Colon (tissue), 2 donors: ENCODE measurements around the gene CPLANE2.
"Not testable (repeated sequence)": the region's sequence is repeated elsewhere in the genome, so short reads cannot be mapped to it uniquely, and the experiment has no call there.

Experiments
- FAIRE-seq: peaks from 2 replicates; lab custom pipeline; 2012; peaks lifted over from hg19 to GRCh38; lab: Jason Lieb, UNC
- donor health status: control.
- donor health status: control.

The CPLANE2 gene

GRCh38 chr1:16229976-16230740 is 6.8 kb downstream of the CPLANE2 start:
- FAIRE-seq, result no peak

- no peak for FAIRE-seq
Observed at GRCh38 chr1:16226490-16227179, 10.3 kb downstream of the CPLANE2 start.

GRCh38 chr1:16226129-16226489 is 10.9 kb downstream of the CPLANE2 start:
- FAIRE-seq, result no peak

GRCh38 chr1:16224472-16224871 is 12.5 kb downstream of the CPLANE2 start:
- no peak for FAIRE-seq

- FAIRE-seq, result not testable (repeated sequence)
Observed at GRCh38 chr1:16222716-16223115, 14.3 kb downstream of the CPLANE2 start.

GRCh38 chr1:16221499-16221898 is 15.5 kb downstream of the CPLANE2 start:
- FAIRE-seq, result no peak

- no peak for FAIRE-seq
Observed at GRCh38 chr1:16219968-16220500, 16.9 kb downstream of the CPLANE2 start.

- FAIRE-seq, result no peak
Observed at GRCh38 chr1:16218674-16219071, 18.3 kb downstream of the CPLANE2 start.

GRCh38 chr1:16218014-16218673 is 18.8 kb downstream of the CPLANE2 start:
- no peak for FAIRE-seq

GRCh38 chr1:16217061-16217785 is 19.8 kb downstream of the CPLANE2 start:
- FAIRE-seq, result no peak

GRCh38 chr1:16215882-16216753 is 20.9 kb downstream of the CPLANE2 start:
- no peak for FAIRE-seq

- FAIRE-seq, result not testable (repeated sequence)
Observed at GRCh38 chr1:16215240-16215639, 21.7 kb downstream of the CPLANE2 start.

- FAIRE-seq, result not testable (repeated sequence)
Observed at GRCh38 chr1:16213544-16213943, 23.4 kb downstream of the CPLANE2 start.

- FAIRE-seq, result no peak
Observed at GRCh38 chr1:16213013-16213412, 24.0 kb downstream of the CPLANE2 start.

GRCh38 chr1:16212251-16212961 is 24.6 kb downstream of the CPLANE2 start, which contains the start of gene ARHGEF19:
TSS of gene ARHGEF19 (minus strand) at chr1:16212652. CDS start at chr1:16209054, 3,598 bp downstream.
- no peak for FAIRE-seq

GRCh38 chr1:16211824-16212223 is 25.2 kb downstream of the CPLANE2 start:
- FAIRE-seq, result no peak

- FAIRE-seq, result no peak
Observed at GRCh38 chr1:16210581-16210980, 26.4 kb downstream of the CPLANE2 start.

- no peak for FAIRE-seq
Observed at GRCh38 chr1:16209847-16210407, 27.1 kb downstream of the CPLANE2 start.

GRCh38 chr1:16209132-16209846 is 27.7 kb downstream of the CPLANE2 start:
- no peak for FAIRE-seq
